GM13976 (cell line): ENCODE results near the gene CAMK1D.

Experiments used
- DNase-seq: peaks from one replicate; pipeline ENCODE4 v3.0.0; 2012; ENCODE audit warnings: low spot score
- in situ Hi-C: fragments of 300-500 bp; cut with MboI; formaldehyde crosslinking; loops from one replicate; pipeline ENCODE4 v1.12.0; 2022; ENCODE audit warnings: low sequenced_read_pairs, mixed read lengths, inconsistent platforms; ENCODE audit not compliant: unreplicated experiment
- TF ChIP-seq, protein P1 (sequence below): IDR thresholded peaks from 2 replicates; pipeline ENCODE4 v1.5.1; 2012; ENCODE audit warnings: borderline replicate concordance, mild to moderate bottlenecking; ENCODE audit not compliant: insufficient read depth; ENCODE audit errors: extremely low read depth, missing control alignments, control extremely low read depth

The CAMK1D gene

DNA sequence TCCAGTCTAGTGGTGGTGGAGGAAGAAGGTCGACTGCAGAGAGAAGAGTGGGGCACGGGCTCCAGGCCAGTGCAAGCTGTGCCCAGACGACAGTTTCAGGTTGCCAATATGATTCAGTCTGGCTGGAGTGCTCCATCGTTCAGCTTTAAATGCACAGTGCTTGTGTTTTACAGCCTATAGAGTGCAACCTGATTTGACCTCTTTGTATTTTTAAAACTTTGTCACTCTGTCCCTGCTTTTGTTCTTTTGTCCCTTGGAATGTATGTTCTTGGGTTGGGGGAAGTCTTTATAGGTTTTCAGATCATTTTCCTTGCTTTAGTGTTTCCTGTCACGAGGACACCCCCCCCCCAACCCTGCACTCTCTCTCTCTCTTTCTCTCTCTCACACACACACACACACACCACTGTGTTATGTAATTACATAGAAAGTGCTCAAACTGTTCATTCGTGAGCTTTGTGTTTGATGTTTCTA is 198.0 kb downstream of the CAMK1D start:
- DNase-seq: no peak
- in situ Hi-C loops: no loop called here
- TF ChIP-seq, protein P1, sequence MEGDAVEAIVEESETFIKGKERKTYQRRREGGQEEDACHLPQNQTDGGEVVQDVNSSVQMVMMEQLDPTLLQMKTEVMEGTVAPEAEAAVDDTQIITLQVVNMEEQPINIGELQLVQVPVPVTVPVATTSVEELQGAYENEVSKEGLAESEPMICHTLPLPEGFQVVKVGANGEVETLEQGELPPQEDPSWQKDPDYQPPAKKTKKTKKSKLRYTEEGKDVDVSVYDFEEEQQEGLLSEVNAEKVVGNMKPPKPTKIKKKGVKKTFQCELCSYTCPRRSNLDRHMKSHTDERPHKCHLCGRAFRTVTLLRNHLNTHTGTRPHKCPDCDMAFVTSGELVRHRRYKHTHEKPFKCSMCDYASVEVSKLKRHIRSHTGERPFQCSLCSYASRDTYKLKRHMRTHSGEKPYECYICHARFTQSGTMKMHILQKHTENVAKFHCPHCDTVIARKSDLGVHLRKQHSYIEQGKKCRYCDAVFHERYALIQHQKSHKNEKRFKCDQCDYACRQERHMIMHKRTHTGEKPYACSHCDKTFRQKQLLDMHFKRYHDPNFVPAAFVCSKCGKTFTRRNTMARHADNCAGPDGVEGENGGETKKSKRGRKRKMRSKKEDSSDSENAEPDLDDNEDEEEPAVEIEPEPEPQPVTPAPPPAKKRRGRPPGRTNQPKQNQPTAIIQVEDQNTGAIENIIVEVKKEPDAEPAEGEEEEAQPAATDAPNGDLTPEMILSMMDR: no peak

DNA sequence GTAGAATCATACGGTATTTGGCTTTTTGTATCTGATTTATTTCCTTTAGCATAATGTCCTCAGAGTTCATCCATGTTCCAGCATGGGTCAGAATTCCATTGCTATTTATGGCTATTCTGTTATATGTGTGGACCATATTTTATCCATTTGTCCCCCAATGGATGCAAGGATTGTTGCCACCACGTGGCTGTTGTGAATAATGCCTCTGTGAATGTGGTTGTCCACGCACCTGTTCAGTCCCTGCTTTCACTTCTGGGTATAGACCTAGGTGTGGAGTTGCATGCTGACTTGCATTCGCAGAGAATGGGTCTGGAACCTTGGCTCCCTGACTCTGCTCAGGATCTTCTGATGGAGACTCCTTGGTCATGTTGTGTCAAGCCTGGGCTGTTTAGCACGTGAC is 199.9 kb downstream of the CAMK1D start:
- no peak for DNase-seq
- in situ Hi-C loops: no loop called here
- TF ChIP-seq, protein P1: no peak

DNA sequence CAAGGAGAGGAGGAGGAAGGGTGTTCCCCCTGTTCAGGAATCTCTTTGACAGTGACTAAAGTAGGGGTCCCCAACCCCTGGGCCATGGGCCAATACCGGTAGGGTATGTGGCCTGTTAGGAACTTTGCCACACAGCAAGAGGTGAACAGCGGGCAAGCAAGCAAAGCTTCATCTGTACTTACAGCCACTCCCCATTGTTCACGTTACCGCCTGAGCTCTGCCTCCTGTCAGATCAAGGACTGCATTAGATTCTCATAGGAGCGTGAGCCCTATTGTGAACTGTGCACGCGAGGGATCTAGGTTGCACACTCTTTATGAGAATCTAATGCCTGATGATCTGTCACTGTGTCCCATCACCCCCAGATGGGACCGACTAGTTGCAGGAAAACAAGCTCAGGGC is 201.6 kb downstream of the CAMK1D start:
- DNase-seq: no peak
- in situ Hi-C loops: no loop called here
- TF ChIP-seq, protein P1: no peak

DNA sequence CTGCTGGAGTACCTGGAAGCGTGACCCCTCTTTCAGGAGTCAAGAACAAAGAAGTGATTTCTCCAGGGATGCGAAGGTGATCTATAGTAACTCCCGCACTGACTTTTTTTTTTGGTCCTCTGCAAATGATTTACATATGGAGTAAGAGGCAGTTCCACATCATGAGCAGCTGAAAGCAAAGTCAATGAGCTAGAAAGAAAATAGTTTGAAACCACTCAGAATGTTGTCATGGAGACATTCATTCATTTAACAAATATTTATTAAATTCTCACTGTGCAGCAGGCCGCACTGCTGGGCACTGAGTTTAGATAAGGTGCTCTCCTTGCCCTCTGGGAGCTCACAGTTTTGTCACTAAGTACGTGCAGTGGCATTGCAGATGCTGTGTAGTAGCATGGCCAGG is 206.7 kb downstream of the CAMK1D start:
- in situ Hi-C loops: no loop called here
- no peak for DNase-seq
- TF ChIP-seq, protein P1: no peak

GRCh38 chr10:12559578-12560178 is 210.3 kb downstream of the CAMK1D start:
- in situ Hi-C loops: no loop called here
- no peak for DNase-seq
- TF ChIP-seq, protein P1: no peak

GRCh38 chr10:12561307-12561706 is 212.0 kb downstream of the CAMK1D start:
- DNase-seq: no peak
- in situ Hi-C loops: no loop called here
- TF ChIP-seq, protein P1: no peak
